K562 (cell line): Measurements from ENCODE around the gene SCRN1. TPM values are rescaled to one million over a fixed set of nuclear protein-coding genes. Genes with fewer than 3 reads are reported as not detected.

Source experiments
- ATAC-seq: fragments of 200-7000 bp; cut with Tn5 transposase; 3 replicates; pipeline ENCODE4 v1.9.1; 2020; ENCODE audit warnings: moderate library complexity
- BruUV-seq: library from RNA; stranded (reverse); fragments of 400-500 nt; replicated peaks from 2 replicates; lab custom pipeline; 2021; lab: Mats Ljungman, UMichigan
- CTCF ChIA-PET: fragments of 300-600 bp; formaldehyde crosslinking; extraction: SDS; loops from one replicate; lab custom pipeline; 2021; ENCODE audit warnings: low intra/inter-chr PET ratio; lab: Yijun Ruan, JAX
- POLR2A ChIA-PET: fragments of 300-600, 350-650 bp; sonication (Branson Sonifier 250); formaldehyde crosslinking; extraction: SDS; loops from one replicate; lab custom pipeline; 2021; ENCODE audit warnings: antibody characterized with exemption, inconsistent platforms; lab: Yijun Ruan, JAX
- DNase-seq, 4 experiments: peaks; one replicate each; pipeline versions ENCODE4 v3.0.0 to v3.0.0-alpha.2; 2011 to 2018; ENCODE audit warnings: low spot score in 3 of 4, mixed read lengths in 3 of 4; ENCODE audit errors: extremely low read depth in 1 of 4
- FAIRE-seq: peaks from 2 replicates; lab custom pipeline; 2011; peaks lifted over from hg19 to GRCh38; lab: Jason Lieb, UNC
- H2AFZ ChIP-seq: 2 replicates; pipeline ENCODE4 v1.6.0; 2011; ENCODE audit warnings: low read depth, low read length, control low read depth, inconsistent platforms
- H3K27ac ChIP-seq: fragments of 200-600 bp; 3 replicates; pipeline ENCODE4 v1.8.0; 2011; ENCODE audit warnings: low read depth, mild to moderate bottlenecking, control low read depth, inconsistent platforms, low read length, moderate library complexity, mixed read lengths; ENCODE audit errors: extremely low read depth
- H3K27me3 ChIP-seq, 2 experiments: fragments of 300-600 bp in 1 of 2; 2 replicates in 1 of 2; 3 replicates in 1 of 2; pipeline versions ENCODE4 v1.6.0 to v1.8.0; 2011; ENCODE audit warnings: inconsistent platforms in 2 of 2, low read length in 2 of 2, mild to moderate bottlenecking in 1 of 2, mixed read lengths in 1 of 2, moderate library complexity in 1 of 2; ENCODE audit not compliant: control insufficient read depth in 2 of 2, insufficient read depth in 2 of 2
- H3K36me3 ChIP-seq: fragments of 300-600 bp; 3 replicates; pipeline ENCODE4 v1.8.0; 2011; ENCODE audit warnings: mild to moderate bottlenecking, low read length, inconsistent platforms; ENCODE audit not compliant: control insufficient read depth, insufficient read depth
- H3K4me1 ChIP-seq, 2 experiments: fragments of 200-600 bp in 1 of 2; replicated peaks in 1 of 2; 2 replicates in 1 of 2; 3 replicates in 1 of 2; pipeline versions ENCODE4 v1.5.1 to v1.8.0; 2011; ENCODE audit warnings: inconsistent platforms in 2 of 2, low read length in 2 of 2, mild to moderate bottlenecking in 1 of 2, mixed read lengths in 1 of 2, moderate library complexity in 1 of 2; ENCODE audit not compliant: control insufficient read depth in 2 of 2, insufficient read depth in 2 of 2
- H3K4me2 ChIP-seq: 2 replicates; pipeline ENCODE4 v1.6.1; 2011; ENCODE audit warnings: low read length, control low read depth, inconsistent platforms, mixed read lengths; ENCODE audit not compliant: insufficient read depth
- H3K4me3 ChIP-seq: fragments of 200-600 bp; sonication (generic), shearing (Covaris generic); 2 replicates; pipeline ENCODE4 v1.5.1; 2016; ENCODE audit warnings: control low read depth, inconsistent platforms
- H3K79me2 ChIP-seq: fragments of 200-600 bp; 3 replicates; pipeline ENCODE4 v1.8.0; 2011; ENCODE audit warnings: low read length, inconsistent platforms; ENCODE audit not compliant: control insufficient read depth, insufficient read depth
- H3K9ac ChIP-seq, 2 experiments: 2 replicates each; pipeline versions ENCODE4 v1.6.0 to v1.6.1; 2011; ENCODE audit warnings: low read depth in 2 of 2, low read length in 2 of 2, control low read depth in 1 of 2, inconsistent platforms in 1 of 2, mild to moderate bottlenecking in 1 of 2, mixed read lengths in 1 of 2; ENCODE audit not compliant: insufficient read depth in 1 of 2
- H3K9me1 ChIP-seq: one replicate; pipeline ENCODE4 v1.6.0; 2011; ENCODE audit warnings: inconsistent platforms, mild to moderate bottlenecking, low read length, moderate library complexity; ENCODE audit not compliant: control insufficient read depth, insufficient read depth
- H3K9me3 ChIP-seq: replicated peaks from 2 replicates; pipeline ENCODE4 v1.5.1; 2011; ENCODE audit warnings: low read depth, low read length, inconsistent platforms; ENCODE audit not compliant: control insufficient read depth, insufficient read depth
- H4K20me1 ChIP-seq: replicated peaks from 2 replicates; pipeline ENCODE4 v1.6.1; 2011; ENCODE audit warnings: low read length, inconsistent platforms, mixed read lengths; ENCODE audit not compliant: control insufficient read depth, insufficient read depth
- WGBS: fragments of 100-300 bp; shearing (Covaris generic); methylation state at CpG from one replicate; pipeline ENCODE4 v1.1.6; 2016; ENCODE audit warnings: low coverage, mixed read lengths; ENCODE audit not compliant: insufficient coverage; ENCODE audit errors: missing lambda C conversion rate; 5-methylcytosine and 5-hydroxymethylcytosine counted together
- in situ Hi-C: fragments of 300-500 bp; cut with MboI; formaldehyde crosslinking; loops from 4 replicates; pipeline ENCODE4 v1.15.0; 2018; ENCODE audit warnings: inconsistent platforms, mixed read lengths
- intact Hi-C: fragments of 100-400 bp; cut with micrococcal nuclease; formaldehyde crosslinking; loops from 2 replicates; pipeline ENCODE4 v1.14.2; 2022
- polyA plus RNA-seq, 8 experiments: library from polyadenylated mRNA; depleted of rRNA in 4 of 8; stranded (reverse) in 5 of 8; unstranded in 3 of 8; fragments of >200 nt; fragmentation: Nextera tagmentation in 2 of 8; fragmentation: Illumina TruSeq in 1 of 8; extraction: Ambion mirVana in 2 of 8; extraction: Trizol in 1 of 8; gene quantifications; 2 replicates each; pipeline versions ENCODE4 v1.2.1 to v1.2.3, GENCODE V29; 2011 to 2014; ENCODE audit warnings: inconsistent platforms in 1 of 8, missing spikeins in 1 of 8
- total RNA-seq, 7 experiments: library from RNA; depleted of rRNA in 6 of 7; stranded (reverse); fragments of >200 nt in 6 of 7; fragmentation: Illumina TruSeq in 2 of 7; extraction: Trizol in 2 of 7; gene quantifications; 2 replicates each; pipeline versions ENCODE4 v1.2.1 to v1.2.3, GENCODE V29; 2011 to 2021; ENCODE audit warnings: low replicate concordance in 1 of 7
- TF ChIP-seq, protein P1 (sequence below): fragments of 150-350 bp; IDR thresholded peaks from 2 replicates; pipeline ENCODE4 v1.6.1; 2014; ENCODE audit warnings: low read depth, mild to moderate bottlenecking, low read length, borderline replicate concordance
- TF ChIP-seq, protein P2 (sequence below), 2 experiments: fragments of 450-650 bp in 1 of 2; sonication (generic) in 1 of 2; formaldehyde crosslinking in 1 of 2; IDR thresholded peaks in 1 of 2; conservative IDR thresholded peaks in 1 of 2; 2 replicates each; pipeline versions ENCODE4 v1.6.1 to v1.8.1; 2016 to 2023; ENCODE audit warnings: mild to moderate bottlenecking in 2 of 2, moderate library complexity in 2 of 2, inconsistent platforms in 1 of 2, missing genetic modification reagents in 1 of 2

SCRN1 gene
- total and polyA plus RNA-seq, 9 of the 15 experiments (the other 6 are each of a cell fraction or from before 2014, with no cell fraction given): 0.13 to 1.4 (median 0.20) TPM

- 17% methylated on average over 7 of the region's 7 CpGs for WGBS
- BruUV-seq: no TSS peak
- peaks cover 2 to 7% of the 10 kb centered on the region in 2 experiments; a peak in 3 of 5 replicates for H3K4me1 ChIP-seq
- POLR2A ChIA-PET: interaction anchor here (0.7 to 1.9 kb wide), 3 partner anchors 10 to 459 kb away, joined by 3 to 7 read pairs (median 5); no protein-coding TSS in a partner anchor
- H3K9me3 ChIP-seq: no peaks in the 10 kb centered on the region
- ATAC-seq: no peak
- peaks cover 6 to 19% of the 10 kb centered on the region in 2 experiments; a peak in 2 of 5 replicates for H3K27me3 ChIP-seq
- no peak for FAIRE-seq
- H4K20me1 ChIP-seq: 0 out of 2 replicates have a peak, but pooled peaks cover 3% of the 10 kb centered on the region
- intact Hi-C loops: loop anchor here (1.0 kb wide), 1 partner anchor 139 kb away; no protein-coding TSS in a partner anchor
- no peak overlapping the region for H3K4me3 ChIP-seq
- H3K9me1 ChIP-seq: no peaks in the 10 kb centered on the region
- CTCF ChIA-PET: interaction anchor here (2.3 kb wide), 1 partner anchor 45 kb away, joined by 7 read pairs; no protein-coding TSS in a partner anchor
- H3K4me2 ChIP-seq: no peak overlapping the region
- TF ChIP-seq, protein P1, sequence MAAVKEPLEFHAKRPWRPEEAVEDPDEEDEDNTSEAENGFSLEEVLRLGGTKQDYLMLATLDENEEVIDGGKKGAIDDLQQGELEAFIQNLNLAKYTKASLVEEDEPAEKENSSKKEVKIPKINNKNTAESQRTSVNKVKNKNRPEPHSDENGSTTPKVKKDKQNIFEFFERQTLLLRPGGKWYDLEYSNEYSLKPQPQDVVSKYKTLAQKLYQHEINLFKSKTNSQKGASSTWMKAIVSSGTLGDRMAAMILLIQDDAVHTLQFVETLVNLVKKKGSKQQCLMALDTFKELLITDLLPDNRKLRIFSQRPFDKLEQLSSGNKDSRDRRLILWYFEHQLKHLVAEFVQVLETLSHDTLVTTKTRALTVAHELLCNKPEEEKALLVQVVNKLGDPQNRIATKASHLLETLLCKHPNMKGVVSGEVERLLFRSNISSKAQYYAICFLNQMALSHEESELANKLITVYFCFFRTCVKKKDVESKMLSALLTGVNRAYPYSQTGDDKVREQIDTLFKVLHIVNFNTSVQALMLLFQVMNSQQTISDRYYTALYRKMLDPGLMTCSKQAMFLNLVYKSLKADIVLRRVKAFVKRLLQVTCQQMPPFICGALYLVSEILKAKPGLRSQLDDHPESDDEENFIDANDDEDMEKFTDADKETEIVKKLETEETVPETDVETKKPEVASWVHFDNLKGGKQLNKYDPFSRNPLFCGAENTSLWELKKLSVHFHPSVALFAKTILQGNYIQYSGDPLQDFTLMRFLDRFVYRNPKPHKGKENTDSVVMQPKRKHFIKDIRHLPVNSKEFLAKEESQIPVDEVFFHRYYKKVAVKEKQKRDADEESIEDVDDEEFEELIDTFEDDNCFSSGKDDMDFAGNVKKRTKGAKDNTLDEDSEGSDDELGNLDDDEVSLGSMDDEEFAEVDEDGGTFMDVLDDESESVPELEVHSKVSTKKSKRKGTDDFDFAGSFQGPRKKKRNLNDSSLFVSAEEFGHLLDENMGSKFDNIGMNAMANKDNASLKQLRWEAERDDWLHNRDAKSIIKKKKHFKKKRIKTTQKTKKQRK: no peak
- TF ChIP-seq, protein P2, sequence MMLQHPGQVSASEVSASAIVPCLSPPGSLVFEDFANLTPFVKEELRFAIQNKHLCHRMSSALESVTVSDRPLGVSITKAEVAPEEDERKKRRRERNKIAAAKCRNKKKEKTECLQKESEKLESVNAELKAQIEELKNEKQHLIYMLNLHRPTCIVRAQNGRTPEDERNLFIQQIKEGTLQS (IDR thresholded peaks at IDR 0.05): no peak
- TF ChIP-seq, protein P2 (CRISPR knock-in tag; conservative IDR thresholded peaks at IDR 0.05): no peak
- peak overlapping the region; percentile 72; the same call in 1 of the 2 replicates for H2AFZ ChIP-seq
- no peaks in the 10 kb centered on the region for H3K36me3 ChIP-seq
- in situ Hi-C loops: no loop called here
- H3K9ac ChIP-seq: no peak overlapping the region
- no peak overlapping the region for H3K27ac ChIP-seq
- DNase-seq: no peak
- no peaks in the 10 kb centered on the region for H3K79me2 ChIP-seq
Measured at GRCh38 chr7:29922921-29923700, 66.5 kb downstream of the SCRN1 start.
